Pancreas (tissue), 10 donors: ENCODE measurements around the gene CDC42. TPM values are rescaled to one million over a fixed set of nuclear protein-coding genes. Genes with fewer than 3 reads are reported as not detected.
A peak's percentile ranks its signal among the peaks of the same experiment; 100 is the strongest.
"Not testable (repeated sequence)": the region's sequence is repeated elsewhere in the genome, so short reads cannot be mapped to it uniquely, and the experiment has no call there.

Source experiments
- ATAC-seq, 4 donors: fragments of 200-7000 bp; cut with Tn5 transposase; one replicate each; pipeline versions ENCODE4 v1.8.0 to v1.9.1; 2020; ENCODE audit warnings: mild to moderate bottlenecking in 4 of 4, moderate library complexity in 4 of 4
- DNase-seq, 6 donors: peaks; one replicate each; pipeline ENCODE4 v3.0.0-alpha.2; 2020
- FAIRE-seq: peaks from 2 replicates; lab custom pipeline; 2012; peaks lifted over from hg19 to GRCh38; lab: Jason Lieb, UNC
- H3K27ac ChIP-seq, 4 donors: fragments of 200-600 bp; sonication (generic); 1 replicate in 3 of 4; 2 replicates in 1 of 4; pipeline versions ENCODE4 v1.5.0 to v1.8.0; 2020
- H3K27me3 ChIP-seq, 4 donors: fragments of 200-600 bp; one replicate each; pipeline ENCODE4 v1.8.0; 2021
- H3K36me3 ChIP-seq, 3 donors: fragments of 200-600 bp; sonication (generic) in 1 of 3; one replicate each; pipeline versions ENCODE4 v1.5.0 to v1.8.0; 2020 to 2021
- H3K4me1 ChIP-seq, 3 donors: fragments of 200-600 bp; one replicate each; pipeline ENCODE4 v1.8.0; 2021
- H3K4me3 ChIP-seq, 4 donors: fragments of 200-600 bp; sonication (generic) in 2 of 4; one replicate each; pipeline versions ENCODE4 v1.5.0 to v1.8.0; 2020 to 2021
- H3K9me3 ChIP-seq, 4 donors: fragments of 200-600 bp; one replicate each; pipeline ENCODE4 v1.8.0; 2021
- WGBS, 2 donors: extraction: QIAGEN DNeasy Blood & Tissue Kit; methylation state at CpG; one replicate each; pipeline ENCODE4 v1.1.7; 2013; 5-methylcytosine and 5-hydroxymethylcytosine counted together
- intact Hi-C, 3 donors: fragments of 100-400 bp; cut with DNase I; formaldehyde crosslinking; loops; one replicate each; pipeline versions ENCODE4 v1.11.1 to v1.14.2; 2022
- polyA plus RNA-seq, 2 donors: library from polyadenylated mRNA; stranded (reverse); fragments of 200-250 nt; gene quantifications; one replicate each; pipeline ENCODE4 v1.2.3, GENCODE V29; 2013
- total RNA-seq, 6 donors: library from RNA; stranded (reverse); fragmentation: NEBNext Ultra II Directional in 4 of 6; extraction: Animal tissue kit (Norgen Biotek cat#: 25700) in 4 of 6; gene quantifications; one replicate each; pipeline versions ENCODE4 v1.2.1 to v1.2.4, GENCODE V29; 2021 to 2023
- TF ChIP-seq, protein P1 (sequence below), 4 donors: fragments of 200-600 bp; sonication (generic) in 3 of 4; IDR thresholded peaks; one replicate each; pipeline versions ENCODE4 v1.5.0 to v1.8.0; 2021; ENCODE audit warnings: antibody characterized with exemption in 4 of 4
- donor health status: healthy with polysubstance abuse.
- donor health status: DM: no; HTN: no; CAD: no; lungs with moderate emphysema.
- donor health status: DM: no; HTN: no; CAD: no.
- donor health status: control.
- donor health status: control.
- donor health status: Bipolar disorder and iron deficiency.
- donor health status: DM: yes; HTN: yes; CAD: no.
- donor health status: DM: no; HTN: no; CAD: no.
- donor health status: DM: no; HTN: no; CAD: no.
- donor health status: DM: yes; HTN: yes; CAD: no.

The CDC42 gene
- total and polyA plus RNA-seq, 8 donors = 36.6 to 128 (median 63.4) TPM

DNA sequence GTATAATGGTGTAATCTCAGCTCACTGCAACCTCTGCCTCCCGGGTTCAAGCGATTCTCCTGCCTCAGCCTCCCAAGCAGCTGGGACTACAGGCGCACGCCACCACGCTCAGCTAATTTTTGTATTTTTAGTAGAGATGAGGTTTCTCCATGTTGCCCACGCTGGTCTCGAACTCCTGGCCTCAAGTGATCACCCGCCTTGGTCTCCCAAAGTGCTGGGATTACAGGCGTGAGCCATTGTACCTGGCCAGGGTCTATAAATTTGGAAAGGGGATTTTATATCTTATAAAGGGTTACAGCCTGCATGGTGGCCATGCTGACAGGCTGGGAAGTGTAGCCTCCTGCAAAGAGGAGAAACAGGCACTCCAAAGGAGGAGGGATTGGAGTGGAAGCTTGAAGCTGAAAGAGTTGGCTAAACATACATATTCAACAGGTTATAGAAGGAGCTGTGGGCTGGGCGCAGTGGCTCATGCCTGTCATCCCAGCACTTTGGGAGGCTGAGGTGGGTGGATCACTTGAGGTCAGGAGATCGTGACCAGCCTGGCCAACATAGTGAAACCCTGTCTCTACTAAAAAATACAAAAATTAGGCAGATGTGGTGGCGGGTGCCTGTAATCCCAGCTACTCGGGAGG is 37.8 kb upstream of the CDC42 start:
- FAIRE-seq, H3K36me3 ChIP-seq, H3K4me1 ChIP-seq, H3K27me3 ChIP-seq, intact Hi-C loops, H3K9me3 ChIP-seq, H3K27ac ChIP-seq, H3K4me3 ChIP-seq: not testable (repeated sequence)
- peak in 2 of 4 donors; percentile 3 to 16 for ATAC-seq
- whole genome bisulfite sequencing, 2 donors = 42 to 54% methylated on average over 13 of the region's 13 CpGs
- DNase-seq = peak in 4 of 6 donors; percentile 28 to 63 (median 44)

DNA sequence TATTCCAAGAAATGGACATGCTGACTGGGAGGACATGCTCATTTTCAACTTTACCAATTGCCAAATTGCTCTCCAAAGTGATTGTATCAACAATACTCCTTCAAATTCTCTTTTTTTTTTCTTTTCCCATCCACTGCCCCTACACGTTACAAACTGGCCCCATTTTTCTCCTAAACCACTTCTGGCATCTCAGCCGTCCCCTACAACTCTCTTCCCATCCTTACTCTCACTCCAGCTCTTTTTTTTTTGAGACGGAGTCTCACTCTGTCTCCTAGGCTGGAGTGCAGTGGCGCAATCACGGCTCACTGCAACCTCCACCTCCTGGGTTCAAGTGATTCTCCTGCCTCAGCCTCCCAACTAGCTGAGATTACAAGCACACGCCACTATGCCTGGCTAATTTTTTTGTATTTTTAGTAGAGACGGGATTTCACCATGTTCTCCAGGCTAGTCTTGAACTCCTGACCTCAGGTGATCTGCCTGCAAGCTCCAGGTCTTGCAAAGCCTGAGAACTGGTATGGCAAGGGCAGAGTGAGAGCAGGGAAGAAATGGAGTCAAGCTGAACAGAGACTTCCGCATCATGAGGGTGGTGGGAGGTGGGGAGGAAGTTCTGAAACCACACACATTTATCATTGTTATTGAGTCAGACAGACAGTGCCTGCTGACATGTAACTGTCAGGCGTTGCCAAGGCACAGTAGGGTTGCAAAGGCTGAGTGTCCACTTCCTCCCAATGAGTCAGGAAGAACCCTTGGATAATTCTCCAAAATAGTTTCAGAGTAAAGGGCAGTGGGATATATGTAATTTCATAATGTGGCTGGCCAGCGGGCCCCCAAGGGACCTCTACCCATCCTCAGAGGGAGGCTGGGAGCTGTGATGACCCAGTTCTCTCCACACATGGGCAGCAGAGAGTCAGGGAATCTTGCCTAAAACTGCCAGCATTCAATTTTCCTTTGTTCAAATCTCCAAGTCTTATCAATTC is 33.6 kb upstream of the CDC42 start:
- 49 to 75% methylated on average over 10 of the region's 10 CpGs for WGBS, 2 donors
- Histone ChIP-seq H3K36me3 (no peaks in the 10 kb centered on the region), H3K4me3 (no peak overlapping the region), H3K27ac (peak overlapping the region in 1 of 4 donors; percentile 41), H3K4me1 (no peaks in the 10 kb centered on the region), H3K9me3 (no peaks in the 10 kb centered on the region), H3K27me3 (no peaks in the 10 kb centered on the region)
- intact Hi-C loops = no loop called here
- DNase-seq (peak in 1 of 6 donors; percentile 27), FAIRE-seq (no peak), ATAC-seq (peak in 2 of 4 donors; percentile 51 to 61)
- TF ChIP-seq, protein P1, sequence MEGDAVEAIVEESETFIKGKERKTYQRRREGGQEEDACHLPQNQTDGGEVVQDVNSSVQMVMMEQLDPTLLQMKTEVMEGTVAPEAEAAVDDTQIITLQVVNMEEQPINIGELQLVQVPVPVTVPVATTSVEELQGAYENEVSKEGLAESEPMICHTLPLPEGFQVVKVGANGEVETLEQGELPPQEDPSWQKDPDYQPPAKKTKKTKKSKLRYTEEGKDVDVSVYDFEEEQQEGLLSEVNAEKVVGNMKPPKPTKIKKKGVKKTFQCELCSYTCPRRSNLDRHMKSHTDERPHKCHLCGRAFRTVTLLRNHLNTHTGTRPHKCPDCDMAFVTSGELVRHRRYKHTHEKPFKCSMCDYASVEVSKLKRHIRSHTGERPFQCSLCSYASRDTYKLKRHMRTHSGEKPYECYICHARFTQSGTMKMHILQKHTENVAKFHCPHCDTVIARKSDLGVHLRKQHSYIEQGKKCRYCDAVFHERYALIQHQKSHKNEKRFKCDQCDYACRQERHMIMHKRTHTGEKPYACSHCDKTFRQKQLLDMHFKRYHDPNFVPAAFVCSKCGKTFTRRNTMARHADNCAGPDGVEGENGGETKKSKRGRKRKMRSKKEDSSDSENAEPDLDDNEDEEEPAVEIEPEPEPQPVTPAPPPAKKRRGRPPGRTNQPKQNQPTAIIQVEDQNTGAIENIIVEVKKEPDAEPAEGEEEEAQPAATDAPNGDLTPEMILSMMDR (IDR thresholded peaks at IDR 0.05) = no peak

DNA sequence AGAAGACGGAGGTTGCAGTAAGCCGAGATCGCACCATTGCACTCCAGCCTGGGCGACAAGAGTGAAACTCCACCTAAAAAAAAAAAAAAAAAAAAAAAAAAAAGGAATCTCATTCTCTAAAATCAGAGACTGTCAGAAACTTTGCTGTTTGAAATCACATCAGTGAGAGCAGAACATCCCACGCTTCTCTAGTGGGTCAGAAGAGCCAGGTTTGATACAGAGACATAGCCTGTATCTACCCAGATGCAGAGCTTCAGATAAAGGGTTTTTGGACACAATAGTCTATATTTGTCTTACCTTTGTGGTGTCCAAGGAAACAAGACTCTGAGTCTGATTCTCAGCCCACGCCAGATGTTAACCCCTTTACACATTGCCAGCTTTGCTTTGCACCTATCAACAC is 31.4 kb upstream of the CDC42 start:
- TF ChIP-seq, protein P1 (IDR thresholded peaks at IDR 0.05) = no peak
- 87 to 93% methylated on average over 6 of the region's 6 CpGs for WGBS, 2 donors
- no peaks in the 10 kb centered on the region for H3K9me3 ChIP-seq
- no peaks in the 10 kb centered on the region for H3K4me1 ChIP-seq
- H3K27me3 ChIP-seq = no peaks in the 10 kb centered on the region
- H3K27ac ChIP-seq = no peak overlapping the region
- H3K36me3 ChIP-seq = no peaks in the 10 kb centered on the region
- intact Hi-C loops = no loop called here
- no peak for ATAC-seq
- DNase-seq = no peak
- H3K4me3 ChIP-seq = no peak overlapping the region
- FAIRE-seq = no peak

GRCh38 chr1:22024485-22025367 is 27.8 kb upstream of the CDC42 start:
- FAIRE-seq = no peak
- 48 to 50% methylated on average over 33 of the region's 33 CpGs for WGBS, 2 donors

More at GRCh38 chr1:22024485-22025367, 27.8 kb upstream of the CDC42 start:
- TF ChIP-seq, protein P1 (IDR thresholded peaks at IDR 0.05) = no peak
- Histone ChIP-seq H3K27ac (peak overlapping the region; percentile 20 to 97 (median 90)), H3K4me3 (peak overlapping the region; percentile 34 to 61 (median 36)), H3K9me3 (no peaks in the 10 kb centered on the region), H3K27me3 (no peaks in the 10 kb centered on the region), H3K4me1 (no peaks in the 10 kb centered on the region), H3K36me3 (peaks cover 0 to 2% (median 0%) of the 10 kb centered on the region in 3 donors)
- intact Hi-C loops = loop anchor here in 1 of 3 donors (5.0 kb wide), 1 partner anchor 393 kb away; no protein-coding TSS in a partner anchor
- peak in 1 of 6 donors; percentile 39 for DNase-seq
- ATAC-seq = peak; percentile 4 to 55 (median 45)
